Measurements from ENCODE around the gene TEDC2.

- TF ChIP-seq POLR2AphosphoS5 (IDR thresholded peaks at IDR 0.05; ENCODE audit: low read depth, low read length) (no peak), CTCF (IDR thresholded peaks at IDR 0.05) (no peak), JUND (IDR thresholded peaks at IDR 0.05) (no peak)
Measured at GRCh38 chr16:2424061-2425007, 35.6 kb upstream of the TEDC2 start.
